ENCODE data around the gene COPZ1.

DNA sequence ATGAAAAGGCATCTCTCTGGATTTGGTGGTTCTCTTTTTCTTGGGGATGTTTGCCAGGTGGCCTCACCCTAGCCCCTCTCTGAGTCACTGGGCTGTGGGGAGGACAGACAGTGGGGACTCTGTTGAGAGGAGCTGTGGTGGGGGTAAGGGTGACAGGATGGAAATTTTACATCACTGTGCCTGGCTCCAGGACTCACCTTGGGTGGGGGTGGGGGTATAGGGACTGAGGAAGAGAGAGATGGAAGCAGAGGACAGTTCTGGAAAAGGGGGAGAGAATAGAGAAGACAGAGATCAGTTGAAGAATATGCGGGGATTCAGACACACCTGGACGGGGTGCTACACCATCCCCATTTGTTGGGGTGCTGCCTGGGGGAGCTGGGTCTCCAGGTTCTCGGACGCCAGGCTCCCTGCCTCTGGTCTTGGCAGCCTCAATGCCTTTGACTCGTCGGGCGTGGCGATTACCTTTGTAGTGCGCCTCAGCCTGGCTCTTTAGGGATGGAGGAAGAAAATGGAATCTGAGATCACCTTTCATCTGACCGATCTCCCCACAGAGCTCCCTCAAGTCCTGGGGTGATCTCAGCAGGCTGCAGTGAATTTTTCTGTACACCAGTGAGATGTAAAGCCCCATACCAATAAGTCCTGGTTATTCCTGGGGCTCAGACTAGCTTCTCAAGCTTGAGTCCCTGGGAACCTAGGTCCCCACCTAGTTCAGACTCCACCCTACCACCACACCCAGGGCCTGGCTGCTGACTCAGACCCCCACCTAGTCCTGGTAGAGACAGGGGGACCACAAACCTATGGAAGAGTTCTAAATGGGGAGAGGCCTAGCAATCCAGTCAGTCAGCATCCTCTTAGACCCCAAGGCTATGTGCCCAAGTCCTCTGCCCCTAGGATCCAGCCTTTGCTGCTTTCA lies 49.0 kb downstream of the COPZ1 start:
- TF ChIP-seq EZH2 (IDR thresholded peaks at IDR 0.05; ENCODE audit: insufficient read depth, poor library complexity, severe bottlenecking) (no peak), EZH2phosphoT487 (IDR thresholded peaks at IDR 0.05; ENCODE audit: insufficient read depth, low read depth) (no peak)

Measured in GM23248 (cell line).